Right lobe of liver (tissue), 4 donors: Measurements from ENCODE around the gene NT5DC1.

Source experiments
- POLR2A ChIP-seq: fragments of 450-650 bp; IDR thresholded peaks from one replicate; pipeline ENCODE4 v1.6.1; 2017; ENCODE audit warnings: antibody characterized with exemption, mild to moderate bottlenecking
- TF ChIP-seq, protein P1 (sequence below), 4 donors: fragments of 200-600 bp in 3 of 4; fragments of 450-650 bp in 1 of 4; IDR thresholded peaks; one replicate each; pipeline versions ENCODE4 v1.5.1 to v1.8.0; 2016 to 2022; ENCODE audit warnings: antibody characterized with exemption in 4 of 4, mild to moderate bottlenecking in 2 of 4
- donor health status: DM: no; HTN: no; CAD: no.
- donor health status: DM: no; HTN: no; CAD: no.
- donor health status: DM: no; HTN: yes; CAD: no.

DNA sequence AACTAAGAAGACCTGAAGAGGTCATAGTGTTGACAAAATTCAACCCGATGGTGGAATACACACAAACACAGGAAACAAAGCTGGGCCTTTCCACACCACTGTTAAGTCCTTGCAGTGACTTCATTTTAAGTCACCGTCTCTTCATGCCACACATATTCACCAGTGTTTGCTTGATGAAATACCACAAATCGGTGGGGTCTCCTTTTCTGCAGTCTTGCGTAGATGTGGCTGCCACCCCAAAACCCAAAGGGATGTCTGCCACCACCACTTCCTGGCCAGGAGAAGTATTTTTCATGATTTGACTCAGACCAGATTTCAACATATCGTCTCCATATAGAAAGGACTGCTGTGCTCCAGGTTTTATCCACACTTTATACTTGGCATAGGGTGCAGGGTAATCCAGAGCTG is 36.3 kb downstream of the NT5DC1 start:
- TF ChIP-seq POLR2A, result no peak
- TF ChIP-seq, protein P1, sequence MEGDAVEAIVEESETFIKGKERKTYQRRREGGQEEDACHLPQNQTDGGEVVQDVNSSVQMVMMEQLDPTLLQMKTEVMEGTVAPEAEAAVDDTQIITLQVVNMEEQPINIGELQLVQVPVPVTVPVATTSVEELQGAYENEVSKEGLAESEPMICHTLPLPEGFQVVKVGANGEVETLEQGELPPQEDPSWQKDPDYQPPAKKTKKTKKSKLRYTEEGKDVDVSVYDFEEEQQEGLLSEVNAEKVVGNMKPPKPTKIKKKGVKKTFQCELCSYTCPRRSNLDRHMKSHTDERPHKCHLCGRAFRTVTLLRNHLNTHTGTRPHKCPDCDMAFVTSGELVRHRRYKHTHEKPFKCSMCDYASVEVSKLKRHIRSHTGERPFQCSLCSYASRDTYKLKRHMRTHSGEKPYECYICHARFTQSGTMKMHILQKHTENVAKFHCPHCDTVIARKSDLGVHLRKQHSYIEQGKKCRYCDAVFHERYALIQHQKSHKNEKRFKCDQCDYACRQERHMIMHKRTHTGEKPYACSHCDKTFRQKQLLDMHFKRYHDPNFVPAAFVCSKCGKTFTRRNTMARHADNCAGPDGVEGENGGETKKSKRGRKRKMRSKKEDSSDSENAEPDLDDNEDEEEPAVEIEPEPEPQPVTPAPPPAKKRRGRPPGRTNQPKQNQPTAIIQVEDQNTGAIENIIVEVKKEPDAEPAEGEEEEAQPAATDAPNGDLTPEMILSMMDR (IDR thresholded peaks at IDR 0.05), result no peak
